Osteoblast (primary cell): ENCODE measurements around the gene PIGN. TPM values are rescaled to one million over a fixed set of nuclear protein-coding genes. Genes with fewer than 3 reads are reported as not detected.

ENCODE experiments used
- DNase-seq: peaks from one replicate; pipeline ENCODE4 v3.0.0; 2011; ENCODE audit warnings: low spot score, mixed read lengths; ENCODE audit not compliant: insufficient read length; ENCODE audit errors: missing footprints
- H2AFZ ChIP-seq: 2 replicates; pipeline ENCODE4 v1.6.0; 2011; ENCODE audit warnings: mild to moderate bottlenecking, low read length
- H3K27ac ChIP-seq: 2 replicates; pipeline ENCODE4 v1.5.1; 2011; ENCODE audit warnings: mild to moderate bottlenecking, low read depth, low read length, moderate library complexity
- H3K27me3 ChIP-seq: 2 replicates; pipeline ENCODE4 v1.6.0; 2012; ENCODE audit warnings: mild to moderate bottlenecking, control low read depth, inconsistent platforms, low read length, moderate library complexity; ENCODE audit not compliant: insufficient read depth
- H3K36me3 ChIP-seq: 2 replicates; pipeline ENCODE4 v1.5.1; 2011; ENCODE audit warnings: mild to moderate bottlenecking, low read length, control low read depth, moderate library complexity; ENCODE audit not compliant: insufficient read depth
- H3K4me1 ChIP-seq: 2 replicates; pipeline ENCODE4 v1.5.1; 2011; ENCODE audit warnings: mild to moderate bottlenecking, low read length, control low read depth, moderate library complexity; ENCODE audit not compliant: insufficient read depth
- H3K4me2 ChIP-seq: 2 replicates; pipeline ENCODE4 v1.6.0; 2011; ENCODE audit warnings: mild to moderate bottlenecking, low read length; ENCODE audit not compliant: insufficient read depth
- H3K4me3 ChIP-seq: fragments of 200-600 bp; sonication (generic); 3 replicates; pipeline ENCODE4 v1.5.1; 2012; ENCODE audit warnings: mild to moderate bottlenecking, low read length, inconsistent platforms; ENCODE audit not compliant: insufficient read depth
- H3K79me2 ChIP-seq: 2 replicates; pipeline ENCODE4 v1.6.0; 2012; ENCODE audit warnings: mild to moderate bottlenecking, low read length, control low read depth, inconsistent platforms; ENCODE audit not compliant: insufficient read depth
- H3K9me3 ChIP-seq: 2 replicates; pipeline ENCODE4 v1.5.1; 2011; ENCODE audit warnings: low read depth, low read length, control low read depth
- H4K20me1 ChIP-seq: 2 replicates; pipeline ENCODE4 v1.6.0; 2012; ENCODE audit warnings: mild to moderate bottlenecking, low read length, control low read depth; ENCODE audit not compliant: insufficient read depth
- CTCF ChIP-seq: IDR thresholded peaks from 2 replicates; pipeline ENCODE4 v1.5.1; 2011; ENCODE audit warnings: mild to moderate bottlenecking, low read depth, low read length, moderate library complexity; ENCODE audit errors: extremely low read depth
- total RNA-seq: library from RNA; depleted of rRNA; stranded (reverse); fragments of >200 nt; gene quantifications from 2 replicates; pipeline ENCODE4 v1.2.3, GENCODE V29; 2012

The PIGN gene
- total RNA-seq, 1 donor = 44.2 TPM

- H3K9me3 ChIP-seq = no peaks in the 10 kb centered on the region
- no peak overlapping the region for H3K4me3 ChIP-seq
- H4K20me1 ChIP-seq = no peaks in the 10 kb centered on the region
- H3K79me2 ChIP-seq = no peaks in the 10 kb centered on the region
- peak overlapping the region; percentile 5 for H3K27ac ChIP-seq
- peaks cover 4% of the 10 kb centered on the region for H3K4me1 ChIP-seq
- peak overlapping the region; percentile 5 for H2AFZ ChIP-seq
- no peaks in the 10 kb centered on the region for H3K27me3 ChIP-seq
- no peak for TF ChIP-seq CTCF
- H3K4me2 ChIP-seq = no peak overlapping the region
- H3K36me3 ChIP-seq = no peaks in the 10 kb centered on the region
- DNase-seq = no peak
These were observed 160.3 kb downstream of the PIGN start for GRCh38 chr18:62026586-62026985.

DNA sequence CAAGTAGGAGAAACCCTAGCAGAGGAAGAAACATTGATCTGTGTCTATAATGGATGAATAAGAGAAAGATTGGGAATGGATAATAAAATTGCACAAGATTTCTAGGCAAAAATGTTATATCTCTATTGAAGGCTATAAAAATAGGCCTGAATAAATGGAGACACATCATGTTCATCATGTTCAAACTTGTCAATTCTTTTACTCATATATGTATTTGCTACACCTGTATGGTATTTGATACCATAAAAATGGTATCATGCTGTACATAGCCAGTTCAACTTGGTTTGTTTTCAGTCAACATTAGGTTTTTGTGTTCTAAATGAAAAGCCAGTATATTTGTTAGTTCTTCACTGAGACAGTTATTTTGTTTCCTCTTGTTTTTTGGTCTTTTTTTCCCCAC is 161.9 kb downstream of the PIGN start:
- Histone ChIP-seq H3K36me3 (no peaks in the 10 kb centered on the region), H2AFZ (no peak overlapping the region), H3K4me2 (no peak overlapping the region), H3K4me3 (no peak overlapping the region), H3K9me3 (no peaks in the 10 kb centered on the region), H3K4me1 (no peaks in the 10 kb centered on the region), H3K79me2 (no peaks in the 10 kb centered on the region), H3K27me3 (no peaks in the 10 kb centered on the region), H4K20me1 (no peaks in the 10 kb centered on the region), H3K27ac (no peak overlapping the region)
- DNase-seq = no peak
- TF ChIP-seq CTCF = no peak

DNA sequence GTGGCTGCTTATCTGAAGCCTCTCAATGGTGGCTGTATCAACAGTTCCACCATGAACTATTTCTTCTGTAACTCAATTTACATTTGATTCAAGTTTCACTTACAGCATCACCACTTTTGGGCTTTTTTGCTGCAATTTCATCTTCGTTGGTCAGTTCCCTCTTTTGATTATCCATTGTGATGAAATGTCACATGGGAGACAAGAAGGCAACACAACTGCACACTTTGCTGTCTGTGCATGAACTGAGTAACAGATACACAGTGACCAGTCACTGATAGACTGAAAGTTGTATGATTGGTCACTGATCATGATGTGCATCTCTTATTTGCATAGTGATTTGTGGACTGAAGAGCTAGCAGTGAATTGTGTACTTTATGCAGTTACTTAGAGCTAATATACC is 163.3 kb downstream of the PIGN start:
- Histone ChIP-seq H3K79me2 (no peaks in the 10 kb centered on the region), H3K9me3 (no peaks in the 10 kb centered on the region), H3K4me2 (no peak overlapping the region), H3K4me1 (no peaks in the 10 kb centered on the region), H3K4me3 (no peak overlapping the region), H3K36me3 (no peaks in the 10 kb centered on the region), H3K27ac (no peak overlapping the region), H2AFZ (no peak overlapping the region), H4K20me1 (no peaks in the 10 kb centered on the region), H3K27me3 (no peaks in the 10 kb centered on the region)
- no peak for TF ChIP-seq CTCF
- DNase-seq = no peak

GRCh38 chr18:62018759-62019041 is 168.2 kb downstream of the PIGN start:
- no peak for DNase-seq
- no peak overlapping the region for H3K27ac ChIP-seq
- TF ChIP-seq CTCF = no peak

More at GRCh38 chr18:62018759-62019041, 168.2 kb downstream of the PIGN start:
- no peaks in the 10 kb centered on the region for H4K20me1 ChIP-seq
- no peaks in the 10 kb centered on the region for H3K4me1 ChIP-seq
- H3K79me2 ChIP-seq = no peaks in the 10 kb centered on the region
- H3K4me2 ChIP-seq = no peak overlapping the region
- no peaks in the 10 kb centered on the region for H3K27me3 ChIP-seq
- H3K36me3 ChIP-seq = no peaks in the 10 kb centered on the region
- H3K4me3 ChIP-seq = no peak overlapping the region
- H2AFZ ChIP-seq = no peak overlapping the region
- no peaks in the 10 kb centered on the region for H3K9me3 ChIP-seq
